Stomach (tissue), 9 donors: ENCODE measurements around the gene KRT83. TPM values are rescaled to one million over a fixed set of nuclear protein-coding genes. Genes with fewer than 3 reads are reported as not detected.

Experiments used
- DNase-seq, 2 donors: peaks; one replicate each; pipeline versions ENCODE4 v3.0.0 to v3.0.0-alpha.2; 2013 to 2019
- H3K27ac ChIP-seq, 5 donors: fragments of 200-600 bp in 4 of 5; sonication (generic) in 4 of 5; one replicate each; pipeline ENCODE4 v1.5.1; 2013 to 2019; ENCODE audit warnings: mild to moderate bottlenecking in 1 of 5, moderate library complexity in 1 of 5
- H3K27me3 ChIP-seq, 3 donors: fragments of 200-600 bp; sonication (generic); one replicate each; pipeline ENCODE4 v1.5.1; 2017 to 2019; ENCODE audit warnings: mixed run types in 1 of 3
- H3K36me3 ChIP-seq, 4 donors: fragments of 200-600 bp; sonication (generic); 1 replicate in 3 of 4; 2 replicates in 1 of 4; pipeline ENCODE4 v1.5.1; 2016 to 2019
- H3K4me1 ChIP-seq, 4 donors: fragments of 200-600 bp; sonication (generic); one replicate each; pipeline ENCODE4 v1.5.1; 2016 to 2019
- H3K4me3 ChIP-seq, 4 donors: fragments of 200-600 bp; sonication (generic) in 3 of 4; one replicate each; pipeline ENCODE4 v1.5.1; 2016 to 2019; ENCODE audit warnings: mild to moderate bottlenecking in 1 of 4
- H3K9me3 ChIP-seq, 4 donors: fragments of 200-600 bp; sonication (generic); one replicate each; pipeline ENCODE4 v1.5.1; 2016 to 2019
- CTCF ChIP-seq, 7 experiments: fragments of 450-650 bp in 4 of 7; fragments of 200-600 bp in 3 of 7; sonication (generic) in 3 of 7; IDR thresholded peaks; one replicate each; pipeline ENCODE4 v1.5.1; 2016 to 2019; ENCODE audit warnings: antibody characterized with exemption in 7 of 7, control low read depth in 2 of 7, mild to moderate bottlenecking in 1 of 7
- EP300 ChIP-seq: sonication (generic); formaldehyde crosslinking; IDR thresholded peaks from one replicate; pipeline ENCODE4 v1.6.1; 2017; ENCODE audit warnings: antibody characterized with exemption
- POLR2A ChIP-seq, 4 donors: fragments of 450-650 bp; IDR thresholded peaks; one replicate each; pipeline ENCODE4 v1.6.1; 2016; ENCODE audit warnings: antibody characterized with exemption in 4 of 4, control low read depth in 2 of 4, mild to moderate bottlenecking in 1 of 4, moderate library complexity in 1 of 4
- POLR2AphosphoS5 ChIP-seq, 3 donors: sonication (generic); formaldehyde crosslinking; IDR thresholded peaks; one replicate each; pipeline ENCODE4 v1.6.1; 2016; ENCODE audit warnings: antibody characterized with exemption in 3 of 3
- WGBS, 5 donors: extraction: QIAGEN DNeasy Blood & Tissue Kit in 3 of 5; methylation state at CpG; one replicate each; pipeline versions ENCODE4 v1.1.5 to v1.1.7; 2013 to 2018; 5-methylcytosine and 5-hydroxymethylcytosine counted together
- intact Hi-C: fragments of 100-400 bp; cut with DNase I; formaldehyde crosslinking; loops from one replicate; pipeline ENCODE4 v1.15.1; 2023; ENCODE audit warnings: low total_unique reads
- polyA plus RNA-seq, 3 donors: library from polyadenylated mRNA; stranded (reverse); fragments of 200-250 nt; gene quantifications; one replicate each; pipeline ENCODE4 v1.2.3, GENCODE V29; 2013
- total RNA-seq, 5 donors: library from RNA; depleted of rRNA; stranded (reverse); fragments of >200 nt; gene quantifications; one replicate each; pipeline versions ENCODE4 v1.1.0 to v1.2.3, GENCODE V29; 2014 to 2016
- donor health status: healthy with polysubstance abuse.
- donor health status: Bipolar disorder and iron deficiency.
- donor health status: healthy.

Gene KRT83
- total and polyA plus RNA-seq, 8 donors: not detected

GRCh38 chr12:52338241-52338960 is 17.2 kb upstream of the KRT83 start:
- H3K4me1 ChIP-seq: no peaks in the 10 kb centered on the region
- H3K27me3 ChIP-seq: peaks cover 0 to 3% (median 0%) of the 10 kb centered on the region in 3 donors
- WGBS, 5 donors: 82 to 88% (median 85%) methylated on average over 10 of the region's 10 CpGs
- DNase-seq: no peak
- TF ChIP-seq POLR2A (IDR thresholded peaks at IDR 0.05) (no peak), CTCF (IDR thresholded peaks at IDR 0.05) (no peak), POLR2AphosphoS5 (IDR thresholded peaks at IDR 0.05) (no peak), EP300 (no peak)
- H3K27ac ChIP-seq: no peak overlapping the region
- H3K36me3 ChIP-seq: no peaks in the 10 kb centered on the region
- H3K4me3 ChIP-seq: no peak overlapping the region
- peaks cover 3 to 17% (median 12%) of the 10 kb centered on the region in 4 donors for H3K9me3 ChIP-seq
- intact Hi-C loops: no loop called here

GRCh38 chr12:52337054-52337453 is 15.9 kb upstream of the KRT83 start:
- Histone ChIP-seq H3K27ac (no peak overlapping the region), H3K4me3 (no peak overlapping the region), H3K9me3 (peaks cover 0 to 14% (median 8%) of the 10 kb centered on the region in 4 donors), H3K4me1 (no peaks in the 10 kb centered on the region), H3K27me3 (peaks cover 0 to 5% (median 0%) of the 10 kb centered on the region in 3 donors), H3K36me3 (no peaks in the 10 kb centered on the region)
- intact Hi-C loops: no loop called here
- TF ChIP-seq POLR2AphosphoS5 (IDR thresholded peaks at IDR 0.05) (no peak), EP300 (no peak), POLR2A (IDR thresholded peaks at IDR 0.05) (no peak), CTCF (IDR thresholded peaks at IDR 0.05) (no peak)
- 61 to 79% (median 73%) methylated on average over 1 of the region's 1 CpG for WGBS, 5 donors
- DNase-seq: no peak

- no peak for DNase-seq
- Histone ChIP-seq H3K4me3 (no peak overlapping the region), H3K4me1 (no peaks in the 10 kb centered on the region), H3K27me3 (peaks cover 0 to 5% (median 0%) of the 10 kb centered on the region in 3 donors), H3K9me3 (peaks cover 0 to 14% (median 8%) of the 10 kb centered on the region in 4 donors), H3K27ac (no peak overlapping the region), H3K36me3 (no peaks in the 10 kb centered on the region)
- intact Hi-C loops: no loop called here
- TF ChIP-seq POLR2A (IDR thresholded peaks at IDR 0.05): no peak
- TF ChIP-seq CTCF (IDR thresholded peaks at IDR 0.05): no peak
- TF ChIP-seq EP300: no peak
- TF ChIP-seq POLR2AphosphoS5 (IDR thresholded peaks at IDR 0.05): no peak
- 51 to 87% (median 70%) methylated on average over 2 of the region's 2 CpGs for WGBS, 5 donors
Observed at GRCh38 chr12:52336641-52337040, 15.4 kb upstream of the KRT83 start.

- 57 to 76% (median 67%) methylated on average over 4 of the region's 4 CpGs for WGBS, 5 donors
- TF ChIP-seq POLR2A (IDR thresholded peaks at IDR 0.05): no peak
- TF ChIP-seq POLR2AphosphoS5 (IDR thresholded peaks at IDR 0.05): no peak
- no peak for TF ChIP-seq EP300
- no peak for TF ChIP-seq CTCF (IDR thresholded peaks at IDR 0.05)
- intact Hi-C loops: no loop called here
- no peak overlapping the region for H3K27ac ChIP-seq
- no peak overlapping the region for H3K4me3 ChIP-seq
- H3K9me3 ChIP-seq: peaks cover 0 to 14% (median 8%) of the 10 kb centered on the region in 4 donors
- DNase-seq: peak in 1 of 2 donors; percentile 43
- H3K36me3 ChIP-seq: no peaks in the 10 kb centered on the region
- H3K4me1 ChIP-seq: no peaks in the 10 kb centered on the region
- H3K27me3 ChIP-seq: peaks cover 0 to 5% (median 0%) of the 10 kb centered on the region in 3 donors
Observed at GRCh38 chr12:52335598-52336262, 14.5 kb upstream of the KRT83 start.
